GM21528 (cell line): ENCODE results near the gene ANKRD40.
"Not testable (repeated sequence)": the region's sequence is repeated elsewhere in the genome, so short reads cannot be mapped to it uniquely, and the experiment has no call there.

ENCODE experiments used
- ATAC-seq: cut with Tn5 transposase; IDR thresholded peaks from one replicate; pipeline ENCODE4 v1.9.1; 2021; ENCODE audit warnings: mild to moderate bottlenecking, moderate library complexity; ENCODE audit not compliant: unreplicated experiment, low FRiP score

The ANKRD40 gene

DNA sequence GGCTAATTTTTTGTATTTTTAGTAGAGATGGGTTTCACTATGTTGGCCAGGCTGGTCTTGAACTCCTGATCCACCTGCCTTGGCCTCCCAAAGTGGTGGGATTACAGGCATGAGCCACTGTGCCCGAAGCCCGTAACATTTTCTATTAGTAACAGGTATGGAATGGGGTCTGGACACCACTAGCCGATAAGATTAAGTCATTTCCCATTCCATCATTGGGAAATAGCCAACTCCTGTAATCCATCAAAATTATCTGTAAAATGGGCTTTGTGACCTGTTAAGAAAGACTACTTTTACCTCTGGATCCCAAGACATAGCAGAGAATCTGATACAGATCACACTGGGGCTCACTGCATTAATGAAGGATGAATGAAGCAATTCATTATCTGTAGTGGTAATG lies 7.8 kb upstream of the ANKRD40 start:
- no peak for ATAC-seq

DNA sequence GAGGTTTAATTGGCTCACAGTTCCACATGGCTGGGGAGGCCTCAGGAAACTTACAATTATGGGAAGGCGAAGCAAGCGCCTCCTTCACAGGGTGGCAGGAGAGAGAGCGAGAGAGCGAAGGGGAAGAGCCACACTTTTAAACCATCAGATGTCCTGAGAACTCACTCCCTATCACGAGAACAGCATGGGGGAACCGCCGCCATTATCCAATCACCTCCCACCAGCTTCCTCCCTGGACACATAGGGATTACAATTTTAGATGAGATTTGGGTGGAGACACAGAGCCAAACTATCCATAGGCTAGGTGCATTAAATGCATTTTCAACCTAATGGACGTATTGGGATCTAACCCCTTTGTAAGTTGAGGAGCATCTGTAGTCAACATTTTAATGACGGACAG lies 4.9 kb upstream of the ANKRD40 start:
- no peak for ATAC-seq

DNA sequence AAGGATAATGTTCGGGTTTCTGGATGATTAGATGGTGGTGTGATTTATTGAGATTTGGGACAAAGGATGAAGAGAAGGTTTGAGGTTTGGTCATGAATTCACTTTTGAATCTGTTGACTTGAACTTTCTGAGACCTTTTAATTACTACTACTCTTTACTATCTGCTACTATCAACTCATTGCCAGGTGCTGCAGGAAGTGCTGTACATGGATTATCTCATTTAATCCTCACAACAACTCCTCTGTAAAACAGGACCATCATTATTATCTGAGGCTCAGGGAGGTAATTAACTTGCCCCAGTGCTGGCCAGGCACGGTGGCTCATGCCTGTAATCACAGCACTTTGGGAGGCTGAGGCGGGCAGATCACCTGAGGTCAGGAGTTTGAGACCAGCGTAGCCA lies 2.9 kb upstream of the ANKRD40 start:
- no peak for ATAC-seq

DNA sequence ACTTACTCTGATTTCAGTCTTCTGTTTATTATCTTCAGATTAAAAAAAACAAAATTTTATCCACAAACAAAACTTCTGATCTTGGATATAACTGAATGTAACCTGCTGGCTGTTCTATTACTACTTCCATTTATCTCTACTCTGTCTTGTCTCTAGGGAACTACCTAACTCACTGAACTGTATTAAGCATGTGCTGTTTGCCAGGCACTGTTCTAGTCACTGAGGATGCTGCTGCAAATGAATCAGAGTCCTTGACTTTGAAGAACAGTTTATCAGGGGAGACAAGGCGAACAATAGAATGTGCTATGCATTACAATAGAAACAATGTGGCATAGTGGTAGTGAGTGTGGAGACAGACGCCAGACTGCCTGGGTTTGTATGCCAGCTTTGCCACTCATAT lies 2.3 kb upstream of the ANKRD40 start:
- ATAC-seq: no peak

DNA sequence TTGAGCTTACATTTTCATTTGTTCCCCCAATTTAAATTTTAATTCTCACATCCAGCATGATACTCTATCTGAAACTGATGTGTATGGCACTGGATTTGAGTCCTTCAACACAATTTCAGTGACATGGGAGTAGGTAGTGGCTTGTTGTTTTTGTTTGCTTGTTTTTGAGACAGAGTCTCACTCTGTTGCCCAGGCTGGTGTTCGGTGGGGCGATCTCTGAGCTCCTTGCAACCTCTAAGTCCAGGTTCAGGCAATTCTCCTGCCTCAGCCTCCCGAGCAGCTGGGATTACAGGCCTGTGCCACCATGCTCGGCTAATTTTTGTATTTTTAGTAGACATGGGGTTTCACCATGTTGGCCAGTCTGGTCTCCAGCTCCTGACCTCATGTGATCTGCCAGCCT lies 1.3 kb upstream of the ANKRD40 start:
- ATAC-seq: not testable (repeated sequence)

DNA sequence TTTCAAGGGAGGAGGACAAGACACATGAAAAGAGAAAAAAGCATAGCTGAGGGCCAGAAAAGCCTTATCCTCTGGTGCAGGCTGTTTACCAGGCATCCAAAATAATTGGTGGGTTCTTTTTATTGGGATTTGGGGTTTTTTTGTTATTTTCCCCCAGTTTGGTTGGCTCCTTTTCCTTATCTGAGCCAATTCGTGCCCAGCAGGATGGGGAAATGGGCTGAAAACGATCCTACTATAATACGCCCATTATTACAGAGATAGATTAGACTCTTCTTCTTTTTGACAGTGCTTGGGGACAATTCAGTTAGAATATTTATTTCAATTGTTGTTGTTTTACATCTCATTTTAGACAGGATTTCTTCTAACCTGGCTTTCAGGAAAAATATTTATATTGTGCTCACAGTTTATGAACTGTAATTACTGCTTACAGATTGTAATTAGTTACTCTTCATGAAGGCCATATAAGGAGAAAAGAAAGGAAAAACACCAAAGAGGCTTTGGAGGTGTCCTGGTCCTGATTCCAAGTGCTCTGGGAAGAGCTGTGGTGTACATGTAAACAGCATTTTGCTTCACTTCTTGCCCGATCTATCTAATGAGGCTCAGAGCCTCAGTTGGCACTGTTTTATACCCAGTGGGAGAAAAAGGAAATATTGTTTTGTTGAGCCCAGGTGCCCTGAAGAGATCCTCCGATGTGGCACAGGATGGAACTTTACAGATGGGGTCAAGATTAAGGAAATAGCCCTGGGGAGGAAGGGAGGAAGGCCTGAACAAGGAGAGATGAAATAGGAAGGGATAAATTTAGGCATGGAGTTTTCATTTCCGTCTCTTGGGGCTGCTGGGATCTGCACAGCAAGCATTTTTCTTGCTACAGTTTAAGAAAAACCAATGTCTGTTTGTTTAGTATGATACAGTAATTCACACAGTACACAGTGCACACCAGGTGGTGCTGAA lies 611 bp upstream of the ANKRD40 start:
- ATAC-seq: no peak

DNA sequence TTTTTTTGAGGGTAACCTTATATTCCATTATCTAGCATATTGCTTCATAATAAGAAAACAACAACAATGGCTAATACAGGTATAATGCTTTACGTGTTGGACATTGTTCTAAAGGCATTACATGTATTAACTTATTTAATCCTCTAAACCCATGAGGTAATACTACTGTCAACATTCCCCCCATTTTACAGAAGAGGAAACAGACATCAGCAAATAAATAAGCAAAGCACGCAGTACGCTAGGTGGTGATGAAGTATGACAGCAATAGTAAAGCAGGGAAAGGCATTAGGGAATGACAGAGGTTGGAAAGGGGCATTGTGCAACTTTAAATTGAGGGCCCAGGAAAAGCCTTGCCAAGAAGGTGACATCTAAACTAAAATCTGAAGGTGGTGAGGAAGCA lies 4.6 kb downstream of the ANKRD40 start:
- ATAC-seq: no peak

DNA sequence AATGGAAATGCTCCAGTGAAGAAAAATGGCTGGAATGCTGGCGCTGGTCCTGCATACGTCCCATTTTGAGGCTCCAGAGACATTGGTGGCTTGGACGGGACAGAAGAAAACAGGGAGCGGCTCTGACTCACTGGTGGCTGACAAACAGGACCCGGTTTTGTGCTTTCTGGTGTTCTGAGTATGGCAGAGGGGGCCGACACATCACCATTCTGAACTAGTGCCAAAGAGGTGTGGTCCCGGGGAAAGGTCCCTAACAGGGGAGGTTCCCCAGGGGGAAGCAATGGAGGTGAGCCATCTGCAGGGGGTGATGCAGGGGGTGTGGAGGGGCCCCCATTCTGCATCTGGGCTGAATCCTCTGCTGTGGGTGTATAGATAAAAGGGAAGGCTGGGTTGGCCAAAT lies 8.3 kb downstream of the ANKRD40 start:
- no peak for ATAC-seq

DNA sequence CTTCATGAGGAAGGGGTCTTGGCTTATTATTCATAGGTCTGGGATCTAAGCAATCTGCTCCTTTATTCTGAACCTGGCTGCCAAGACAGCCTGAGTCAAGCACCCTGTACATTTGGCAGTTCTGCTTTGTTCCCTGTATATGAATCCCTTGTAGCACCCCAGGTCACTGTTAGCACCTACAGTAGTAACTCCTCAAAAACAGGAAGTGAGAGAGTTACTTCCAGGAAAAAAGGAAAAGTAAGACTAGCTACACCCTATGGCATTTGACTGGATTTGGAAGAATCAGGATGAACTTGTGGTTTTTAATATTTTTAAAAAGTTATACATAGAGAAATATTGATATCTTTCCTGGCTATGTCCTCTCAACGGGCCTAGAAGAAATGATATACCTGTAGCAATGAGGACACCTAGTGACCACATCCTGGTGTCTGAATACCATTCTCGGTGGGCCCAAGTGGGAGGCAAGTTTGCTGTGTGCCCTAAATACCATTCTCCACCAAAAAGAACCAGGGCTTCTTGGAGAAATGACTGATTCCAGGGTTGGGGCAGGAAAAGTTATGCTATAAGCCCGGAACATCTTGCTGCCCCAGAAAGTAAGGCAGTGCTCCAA lies 9.9 kb downstream of the ANKRD40 start:
- no peak for ATAC-seq

DNA sequence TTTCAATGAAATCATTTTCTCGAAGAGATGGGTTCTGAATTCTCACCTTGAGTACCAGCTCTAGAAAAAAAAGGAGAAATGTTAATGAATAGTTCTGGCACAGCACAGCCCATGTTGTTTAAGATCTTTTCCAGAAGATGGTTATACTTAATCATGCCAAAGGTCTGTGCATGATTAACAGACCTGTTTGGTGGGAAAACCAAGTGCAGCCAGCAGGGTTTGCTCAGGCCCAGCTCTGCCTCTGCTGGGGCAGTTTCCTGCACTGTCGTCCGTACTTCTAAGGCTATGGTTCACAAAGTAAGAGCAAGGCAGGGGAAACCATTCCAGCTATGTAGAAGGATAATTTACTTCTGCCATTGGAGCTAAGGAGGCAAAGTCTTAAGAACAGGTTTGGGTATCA lies 10.7 kb downstream of the ANKRD40 start:
- ATAC-seq: no peak

DNA sequence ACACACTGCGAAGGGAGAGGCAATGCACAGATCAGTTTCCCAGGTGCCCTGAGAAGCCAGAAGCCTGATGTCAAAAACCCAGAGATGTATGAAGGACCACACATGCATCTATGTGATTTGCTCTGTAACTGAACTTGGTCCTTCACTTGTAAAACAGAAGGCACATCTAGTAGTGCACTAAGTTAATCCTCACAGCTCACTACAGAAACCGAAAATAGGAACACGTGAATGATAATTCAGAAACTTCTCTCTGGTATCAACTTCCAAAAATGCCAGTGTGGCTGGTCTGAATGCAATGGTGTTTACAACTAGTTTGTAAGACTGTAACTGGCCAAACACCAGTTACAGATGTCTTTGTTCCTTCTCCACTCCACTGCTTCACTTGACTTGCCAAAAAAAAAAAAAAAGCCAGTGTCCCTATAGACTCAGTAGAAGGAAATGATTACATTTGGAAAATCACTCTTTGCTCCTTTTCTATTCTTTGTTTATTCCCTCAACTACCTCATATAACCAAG lies 11.3 kb downstream of the ANKRD40 start:
- ATAC-seq: no peak

DNA sequence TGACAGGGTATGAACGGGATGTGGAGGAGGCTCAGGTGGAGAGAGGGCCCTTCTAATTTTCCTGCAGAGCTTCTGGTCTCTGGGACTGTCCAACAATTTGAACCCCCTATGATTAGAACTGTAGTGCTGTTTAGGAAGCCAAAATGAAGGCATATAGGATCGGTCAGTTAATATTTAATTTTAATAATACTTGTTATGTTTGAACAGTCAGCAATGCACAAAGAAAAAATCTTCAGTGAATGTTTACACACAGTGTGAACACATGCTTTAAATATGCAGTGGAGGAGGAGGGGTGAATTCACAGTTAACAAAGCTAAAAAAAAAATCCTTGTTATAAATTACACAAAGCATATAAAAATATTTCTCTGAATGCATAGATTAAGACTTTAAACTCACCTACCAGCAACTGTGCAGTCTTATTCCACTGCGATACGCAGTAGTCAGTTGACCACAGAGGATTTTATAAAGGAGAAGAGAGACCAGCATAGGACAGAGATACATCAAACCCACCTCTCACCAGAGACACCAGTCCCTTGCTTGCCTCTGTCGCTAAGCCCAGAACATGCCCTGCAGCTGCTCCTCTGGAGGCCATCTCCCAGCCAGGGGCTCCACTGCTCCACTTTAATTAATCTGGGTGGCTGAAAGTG lies 14.6 kb downstream of the ANKRD40 start:
- ATAC-seq: no peak

DNA sequence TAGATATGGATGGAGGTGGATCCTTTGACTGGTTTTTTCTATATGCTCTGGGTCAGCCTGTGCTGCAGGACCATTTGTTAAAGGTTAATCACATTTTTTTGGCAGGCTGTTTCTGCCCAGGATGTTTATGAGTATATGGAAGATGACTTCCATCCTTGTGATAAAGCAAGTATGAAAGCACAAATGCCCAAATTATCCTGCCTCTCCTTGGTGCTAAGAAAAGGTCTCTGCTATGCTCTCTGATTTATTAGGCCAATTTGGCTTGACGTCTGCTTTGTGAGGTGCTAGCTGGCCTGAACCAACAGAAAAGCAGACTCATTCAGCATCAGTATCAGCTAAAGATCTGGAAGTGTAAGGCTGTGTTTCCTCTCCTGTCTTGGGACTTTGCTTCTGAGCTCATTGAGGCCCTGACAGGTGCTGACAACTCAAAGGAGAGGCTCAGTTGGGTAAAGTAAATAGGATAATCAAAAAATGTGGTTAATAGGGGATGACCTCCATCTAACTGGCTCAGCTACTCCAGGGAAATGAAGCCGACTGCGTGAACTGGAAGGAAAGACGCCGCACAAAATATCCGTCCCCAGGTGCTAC lies 15.2 kb downstream of the ANKRD40 start:
- ATAC-seq: no peak

DNA sequence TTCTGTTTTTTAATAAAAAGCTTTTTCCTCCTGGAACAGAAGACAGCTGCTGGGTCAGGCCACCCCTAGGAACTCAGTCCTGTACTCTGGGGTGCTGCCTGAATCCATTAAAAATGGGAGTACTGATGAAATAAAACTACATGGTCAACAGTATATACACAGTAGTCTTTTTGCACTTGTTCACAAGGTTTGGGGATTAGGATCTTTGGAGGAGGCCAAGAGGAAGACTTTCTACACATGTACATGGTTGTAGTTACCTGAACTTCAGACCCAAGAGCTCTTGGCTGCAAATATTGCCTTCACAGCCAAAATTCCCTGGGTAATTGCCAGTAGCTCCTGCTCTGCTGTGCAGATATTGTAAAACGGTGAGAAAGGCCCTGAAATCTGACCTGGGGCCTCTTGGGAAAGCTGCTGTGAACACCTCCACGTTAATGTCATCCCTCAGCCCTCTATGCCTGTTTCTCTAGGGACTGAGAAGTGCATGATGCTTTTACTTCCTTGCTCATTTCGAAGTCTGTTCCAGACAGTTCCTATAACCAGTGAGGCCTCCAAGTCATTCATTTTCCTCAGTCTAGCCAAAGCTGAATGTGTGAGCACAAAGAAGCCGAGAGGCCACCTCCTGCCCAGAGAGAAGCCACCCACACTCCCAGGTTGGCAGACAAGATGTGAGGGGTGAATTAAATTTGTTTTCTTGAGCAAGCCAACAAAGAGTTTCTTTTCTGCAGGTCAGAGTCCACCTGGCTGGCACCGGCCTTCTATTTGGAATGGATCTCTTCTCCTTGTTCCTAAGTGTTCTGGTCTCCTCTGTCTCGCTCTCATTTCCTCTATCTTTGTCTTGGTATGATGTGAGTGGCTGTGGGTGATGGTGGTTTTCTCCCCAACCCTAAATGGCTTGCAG lies 15.9 kb downstream of the ANKRD40 start:
- no peak for ATAC-seq

DNA sequence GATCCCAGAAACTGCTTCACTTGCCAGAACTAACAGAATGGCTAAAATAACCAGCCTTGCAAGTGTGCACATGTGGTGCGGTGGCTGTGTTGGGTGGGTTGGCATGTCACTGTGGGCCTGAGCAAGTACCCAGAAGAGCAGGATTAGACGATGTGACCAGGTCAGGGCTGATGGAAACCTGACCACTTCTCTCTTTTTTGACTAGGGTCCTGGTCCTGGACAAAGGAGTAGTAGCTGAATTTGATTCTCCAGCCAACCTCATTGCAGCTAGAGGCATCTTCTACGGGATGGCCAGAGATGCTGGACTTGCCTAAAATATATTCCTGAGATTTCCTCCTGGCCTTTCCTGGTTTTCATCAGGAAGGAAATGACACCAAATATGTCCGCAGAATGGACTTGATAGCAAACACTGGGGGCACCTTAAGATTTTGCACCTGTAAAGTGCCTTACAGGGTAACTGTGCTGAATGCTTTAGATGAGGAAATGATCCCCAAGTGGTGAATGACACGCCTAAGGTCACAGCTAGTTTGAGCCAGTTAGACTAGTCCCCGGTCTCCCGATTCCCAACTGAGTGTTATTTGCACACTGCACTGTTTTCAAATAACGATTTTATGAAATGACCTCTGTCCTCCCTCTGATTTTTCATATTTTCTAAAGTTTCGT lies 16.7 kb downstream of the ANKRD40 start:
- no peak for ATAC-seq

DNA sequence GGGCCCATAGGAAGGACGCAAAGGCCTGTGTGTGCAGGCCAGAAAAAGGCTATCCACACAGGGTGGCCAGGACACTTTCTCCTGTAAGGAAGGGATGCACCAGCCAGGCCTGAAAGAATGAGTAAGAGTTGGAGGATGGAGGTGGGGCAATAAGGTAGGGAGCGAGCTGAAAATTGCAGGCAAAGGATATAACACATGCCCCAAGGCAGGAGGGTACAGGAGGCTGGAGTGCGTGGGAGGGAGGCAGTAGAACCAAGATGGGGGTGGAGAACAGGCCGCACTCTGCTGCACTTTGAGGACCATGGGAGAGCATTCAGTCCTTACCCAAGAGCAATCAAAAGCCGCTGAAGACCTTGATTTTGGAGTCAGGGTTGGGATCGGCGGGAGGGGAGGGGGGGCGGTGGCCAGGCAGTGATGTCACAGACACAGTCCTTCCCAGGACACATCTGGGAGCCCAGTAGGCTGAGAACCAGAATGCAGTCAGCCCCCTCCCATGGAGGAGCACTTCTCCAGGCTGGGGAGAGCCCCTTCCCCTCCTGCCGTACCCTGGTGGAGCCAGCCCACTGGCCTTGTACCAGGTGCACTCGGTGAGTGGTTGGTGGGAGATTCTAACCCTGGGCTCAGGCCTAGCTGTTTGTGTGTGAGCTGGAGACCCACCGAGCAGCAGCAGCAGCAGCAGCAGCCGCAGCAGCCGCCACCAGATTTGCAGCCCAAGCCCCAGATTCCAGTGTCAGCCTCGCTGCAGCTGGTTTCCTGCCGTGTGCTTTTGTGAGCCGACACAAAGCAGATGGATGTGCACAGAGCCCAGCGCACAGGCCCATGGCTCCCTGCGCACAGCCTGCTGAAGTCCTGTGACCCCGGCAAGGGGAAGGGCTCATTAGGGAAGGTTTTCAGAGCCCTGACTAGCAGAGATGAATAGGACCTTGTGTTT lies 17.5 kb downstream of the ANKRD40 start:
- no peak for ATAC-seq

DNA sequence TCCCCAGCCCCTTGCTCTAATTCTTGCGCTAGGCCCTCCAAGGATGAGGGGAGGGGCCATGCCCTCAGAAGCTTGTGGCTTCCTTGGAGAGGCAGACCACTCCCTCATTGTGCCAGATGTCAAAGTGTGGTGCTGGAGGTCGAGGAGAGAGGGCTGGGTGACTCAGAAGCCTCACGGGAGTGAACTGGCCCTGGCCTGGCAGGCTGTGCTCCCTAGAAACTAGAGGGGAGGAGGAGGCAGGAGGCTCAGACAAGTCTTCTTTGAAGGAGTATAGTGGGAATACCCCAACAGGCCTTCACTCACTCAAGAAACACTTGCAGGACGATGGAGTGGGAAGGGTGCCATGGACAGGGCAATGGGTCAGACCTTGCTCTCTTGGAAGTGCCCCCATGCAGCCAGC lies 18.5 kb downstream of the ANKRD40 start:
- ATAC-seq: no peak

DNA sequence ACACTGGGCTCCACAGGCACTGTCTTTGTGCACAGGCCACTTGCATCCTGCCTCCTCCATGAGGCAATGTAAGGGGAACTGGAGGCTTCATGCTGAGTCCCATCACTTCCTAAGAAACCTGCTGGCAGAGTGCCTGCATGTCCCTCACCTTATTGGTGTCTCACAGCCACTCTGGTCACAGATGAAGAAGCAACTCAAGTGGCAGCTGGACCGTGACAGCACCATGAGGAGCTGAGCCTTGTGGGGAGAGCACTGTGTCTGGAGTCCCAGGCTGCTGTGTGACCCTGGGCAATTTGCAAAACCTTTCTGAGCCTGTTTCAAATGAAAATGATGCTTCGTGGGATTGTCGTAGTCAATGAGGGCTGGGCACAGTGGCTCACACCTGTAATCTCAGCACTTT lies 19.5 kb downstream of the ANKRD40 start:
- no peak for ATAC-seq
